Measurements from ENCODE around the gene MRE11. TPM values are rescaled to one million over a fixed set of nuclear protein-coding genes. Genes with fewer than 3 reads are reported as not detected.

Gene MRE11
- total RNA-seq, 1 experiment from 2014 or later = 40.7 TPM

DNA sequence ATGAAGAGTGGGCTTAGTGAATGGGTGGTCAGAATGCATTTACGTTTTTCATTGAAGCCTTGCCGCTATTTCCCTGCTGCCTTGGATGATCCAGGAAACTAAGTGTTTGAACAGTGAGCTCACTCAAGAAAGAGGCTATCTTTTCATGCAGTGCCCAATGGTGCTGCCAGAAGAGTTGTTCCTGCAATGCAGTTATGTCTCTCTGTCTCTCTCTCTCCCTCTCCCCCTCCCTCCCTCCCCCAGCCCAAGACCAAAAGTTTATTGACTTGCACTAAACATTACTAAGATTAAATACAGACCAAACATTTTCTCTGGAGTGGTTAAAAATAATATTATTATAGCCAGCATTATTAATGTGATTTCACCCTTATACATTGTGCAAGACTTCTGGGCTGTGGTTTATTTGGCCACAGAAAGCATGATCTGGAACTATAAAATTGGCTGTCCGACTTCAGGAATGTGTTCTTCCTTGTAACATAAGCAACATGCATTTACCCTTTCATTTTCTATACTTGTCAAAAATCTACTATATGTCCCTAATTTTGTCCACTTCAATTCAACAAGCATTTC is 43.5 kb upstream of the MRE11 start:
- H3K27me3 ChIP-seq (ENCODE audit: insufficient read depth, low read length) = no peaks in the 10 kb centered on the region
- no peak overlapping the region for H2AK5ac ChIP-seq (ENCODE audit: insufficient read length, low read length)
- no peak overlapping the region for H3K14ac ChIP-seq (ENCODE audit: insufficient read depth, low read length)
- no peaks in the 10 kb centered on the region for H3K79me2 ChIP-seq (ENCODE audit: insufficient read depth, low read length)
- Mint-ChIP-seq H3K27me3 (ENCODE audit: low read depth) (peaks cover 5% of the 10 kb centered on the region), H3K9me3 (no peaks in the 10 kb centered on the region), H3K36me3 (ENCODE audit: insufficient read depth in 1 of 3, low read depth in 3 of 3) (no peaks in the 10 kb centered on the region), H3K27ac (no peak overlapping the region), H3K4me1 (peaks cover 0 to 3% of the 10 kb centered on the region in 2 experiments; a peak in 2 of 4 replicates), H3K4me3 (no peak overlapping the region)
- H3K27ac ChIP-seq (ENCODE audit: insufficient read length, low read depth, low read length) = no peak overlapping the region
- no peak overlapping the region for H4K5ac ChIP-seq (ENCODE audit: insufficient read length, low read depth, low read length)
- H2BK12ac ChIP-seq (ENCODE audit: insufficient read length, low read depth, low read length) = no peak overlapping the region
- no peak overlapping the region for H3K9ac ChIP-seq (ENCODE audit: extremely low read depth, insufficient read length, low read length)
- H2BK15ac ChIP-seq (ENCODE audit: low read depth, low read length) = no peak overlapping the region
- no peak overlapping the region for H2BK5ac ChIP-seq (ENCODE audit: insufficient read length, low read length)
- H3K4ac ChIP-seq (ENCODE audit: low read depth, low read length) = no peak overlapping the region
- H3T11ph ChIP-seq (ENCODE audit: low read length) = no peak overlapping the region
- no peak overlapping the region for H3K4me2 ChIP-seq (ENCODE audit: insufficient read depth, insufficient read length, low read length)
- TF ChIP-seq CTCF (conservative IDR thresholded peaks at IDR 0.05) = no peak
- no peak overlapping the region for H3K23ac ChIP-seq (ENCODE audit: insufficient read length, low read depth, low read length)
- no peak overlapping the region for H2AFZ ChIP-seq (ENCODE audit: low read length)
- no peak overlapping the region for H4K8ac ChIP-seq (replicated peaks; ENCODE audit: insufficient read length, low read depth, low read length)
- H3K23me2 ChIP-seq (ENCODE audit: insufficient read length, low read depth, low read length, poor library complexity, severe bottlenecking) = no peaks in the 10 kb centered on the region
- no peaks in the 10 kb centered on the region for H3K4me1 ChIP-seq (ENCODE audit: insufficient read depth, low read length)
- no peak overlapping the region for H3K18ac ChIP-seq (ENCODE audit: insufficient read length, low read depth, low read length)
- H3K79me1 ChIP-seq (ENCODE audit: insufficient read depth, low read depth, low read length, poor library complexity, severe bottlenecking) = no peaks in the 10 kb centered on the region
- DNase-seq = no peak
- no peak overlapping the region for H4K91ac ChIP-seq (ENCODE audit: insufficient read length, low read depth, low read length)
- H4K20me1 ChIP-seq (ENCODE audit: control insufficient read depth, insufficient read depth, insufficient read length) = no peaks in the 10 kb centered on the region
- no peak overlapping the region for H2BK20ac ChIP-seq (ENCODE audit: low read depth, low read length, poor library complexity, severe bottlenecking)
- WGBS (ENCODE audit: extremely low coverage, insufficient read length, low lambda C conversion rate) = no CpG with 5 or more reads among the region's 3 CpGs
- H3K9me3 ChIP-seq (ENCODE audit: control insufficient read depth, low read depth, low read length) = no peaks in the 10 kb centered on the region
- H3K56ac ChIP-seq (ENCODE audit: insufficient read length, low read depth, low read length) = no peak overlapping the region
- H2BK120ac ChIP-seq (ENCODE audit: low read depth, low read length, poor library complexity, severe bottlenecking) = no peak overlapping the region

Measured in H9 (cell line).